ENCODE measurements around the gene LARGE1.

LARGE1 gene

DNA sequence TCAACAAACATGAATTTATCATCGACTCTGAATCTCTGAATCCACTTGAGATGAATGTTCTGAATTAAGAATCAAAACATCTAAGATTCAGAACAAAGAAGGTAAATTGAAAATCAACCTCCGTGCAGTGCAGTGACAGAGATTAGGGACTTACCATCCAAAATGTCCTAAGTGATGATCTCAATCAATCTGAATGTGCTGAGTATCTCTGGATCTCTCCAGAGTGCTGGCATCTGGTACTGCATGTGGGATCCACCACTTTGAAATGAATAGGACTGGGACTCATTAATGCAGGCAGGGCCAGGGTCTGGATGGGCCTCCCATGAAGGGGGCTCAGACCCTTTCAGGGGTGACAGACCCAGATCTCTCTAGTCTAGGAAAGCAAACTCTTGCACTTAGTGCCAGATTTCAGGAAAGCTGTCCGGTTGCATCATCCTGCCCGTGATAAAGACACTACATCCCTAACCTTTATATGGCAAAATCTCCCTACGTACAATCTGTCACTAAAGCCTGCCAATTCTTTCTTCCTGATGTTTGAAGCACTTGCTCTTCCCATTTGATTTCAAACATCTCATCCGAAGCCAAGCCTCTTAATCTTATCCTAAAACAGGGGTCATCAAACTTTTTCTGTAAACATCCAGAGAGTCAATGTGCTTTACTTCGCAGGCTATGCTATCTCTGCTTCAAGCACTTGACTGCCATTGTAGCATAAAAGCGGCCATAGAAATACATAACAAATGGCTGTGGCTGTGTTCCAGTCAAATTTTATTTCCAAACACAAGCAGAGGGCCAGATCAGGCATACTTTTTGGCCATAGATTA is 263.3 kb downstream of the LARGE1 start:
- DNase-seq = peak; percentile 36

DNA sequence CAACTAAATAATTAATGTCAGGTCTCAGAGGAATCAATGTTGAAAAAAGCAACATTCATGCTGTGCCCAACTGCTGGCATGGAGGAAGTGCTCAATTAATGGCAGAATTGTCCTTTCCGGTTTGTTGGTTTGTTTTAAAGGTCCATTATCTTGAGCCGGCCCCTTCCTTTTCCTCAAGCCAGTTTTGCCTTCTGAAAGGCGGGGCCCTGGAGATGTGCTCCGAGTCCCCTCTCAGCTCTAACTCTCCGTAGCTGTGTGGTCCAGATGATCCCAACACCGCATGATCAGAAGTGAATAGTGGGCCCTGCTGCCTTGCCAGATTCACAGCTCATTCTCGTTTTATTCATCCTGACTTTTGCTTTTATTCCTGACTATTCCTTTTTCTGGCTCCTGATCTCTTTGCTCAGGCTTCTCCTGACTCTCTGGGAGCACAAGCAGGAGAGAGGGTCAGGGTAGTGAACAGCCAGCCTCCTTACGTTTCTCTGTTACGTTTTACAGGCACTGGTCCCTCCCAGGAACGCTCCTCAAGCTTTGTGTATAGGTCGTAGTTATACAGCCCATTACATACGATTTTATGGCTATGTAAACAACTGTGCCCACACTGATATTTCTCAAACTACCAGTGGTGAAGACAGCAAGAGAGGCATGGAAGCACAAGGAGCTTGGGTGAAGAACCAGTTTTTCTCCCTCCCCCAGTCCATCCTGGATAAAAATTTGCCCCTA is 265.9 kb downstream of the LARGE1 start:
- DNase-seq = no peak

DNA sequence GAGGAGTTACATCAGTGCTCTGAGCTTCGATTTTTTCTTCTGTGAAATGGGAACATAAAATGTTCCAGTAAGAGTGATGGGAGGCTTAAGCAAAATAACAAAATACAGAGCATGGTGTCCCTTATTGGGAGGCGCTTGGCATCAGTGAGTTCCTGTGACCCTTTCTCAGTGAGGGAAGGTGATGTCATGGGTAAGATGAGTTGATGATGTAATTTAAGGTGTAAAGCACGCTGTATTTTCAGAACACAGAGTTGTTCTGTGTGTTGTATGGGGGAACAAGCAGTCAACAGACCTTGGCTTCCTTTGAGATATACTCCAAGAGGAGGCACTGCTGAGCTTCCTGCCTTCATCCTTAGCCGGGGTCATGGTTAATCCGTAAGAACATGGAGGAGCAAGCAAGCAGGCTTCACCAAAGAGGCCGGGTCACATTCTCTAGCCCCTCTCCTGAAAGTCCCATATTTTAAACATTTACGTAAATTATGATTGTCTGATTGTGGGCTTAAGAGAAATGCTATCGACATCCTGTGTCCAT is 266.7 kb downstream of the LARGE1 start:
- DNase-seq = no peak

DNA sequence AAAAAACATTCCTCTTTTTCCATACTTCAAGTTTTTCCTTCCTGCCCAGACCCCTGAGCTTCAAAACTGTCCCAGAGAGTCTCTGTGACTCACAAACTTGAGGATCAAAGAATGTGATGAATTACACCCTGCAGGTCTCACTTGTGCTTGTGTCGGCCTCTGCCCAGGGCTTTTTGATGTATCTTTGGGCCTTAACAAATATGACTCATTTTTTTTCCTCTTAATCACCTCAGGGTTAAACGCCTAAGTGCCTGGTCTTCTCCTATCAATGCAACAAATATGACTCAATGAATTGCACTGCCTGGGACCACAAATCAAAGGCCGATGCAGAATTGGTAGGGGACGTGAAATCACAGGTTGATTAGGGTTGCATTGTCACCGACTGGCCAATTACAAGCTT is 267.7 kb downstream of the LARGE1 start:
- DNase-seq = peak; percentile 12

DNA sequence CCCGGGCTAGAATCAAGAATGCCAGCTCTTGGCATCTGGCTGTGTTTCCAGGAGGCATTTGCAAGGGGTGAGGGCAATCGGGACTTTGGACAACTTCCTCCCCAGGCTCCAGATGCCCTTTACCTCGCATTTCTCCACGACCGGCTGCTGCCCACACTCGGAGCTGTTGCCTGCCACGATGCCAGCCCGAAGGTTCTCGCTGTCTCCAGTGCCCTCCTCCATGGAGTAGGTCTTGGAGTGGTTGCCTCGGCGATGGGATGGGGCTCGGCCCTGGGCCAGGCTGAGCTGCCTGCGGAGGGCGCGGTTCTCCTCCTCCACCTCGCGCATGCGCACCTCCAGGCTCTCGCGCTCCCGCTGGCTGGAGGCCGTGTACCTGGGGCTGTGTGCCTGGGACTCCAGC is 270.0 kb downstream of the LARGE1 start:
- DNase-seq = no peak

DNA sequence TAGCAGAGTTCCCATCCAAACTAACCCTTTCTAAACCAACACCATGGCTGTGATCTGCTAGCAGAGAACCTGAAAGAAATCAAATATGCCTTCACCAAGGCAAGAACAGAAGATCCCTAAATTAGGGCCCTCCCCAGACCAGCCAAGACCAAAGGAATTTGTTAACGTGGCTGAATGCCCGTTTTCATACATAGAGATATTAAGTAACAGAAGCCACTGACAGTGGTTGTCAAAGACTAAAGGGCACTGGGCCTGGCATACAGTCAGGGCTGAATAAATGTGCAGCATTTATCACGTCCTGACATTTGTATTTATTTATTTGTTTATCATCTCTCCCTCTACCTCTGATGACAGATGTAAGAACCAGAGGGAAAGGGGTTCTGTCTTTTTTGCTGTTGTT is 271.8 kb downstream of the LARGE1 start:
- DNase-seq = no peak

DNA sequence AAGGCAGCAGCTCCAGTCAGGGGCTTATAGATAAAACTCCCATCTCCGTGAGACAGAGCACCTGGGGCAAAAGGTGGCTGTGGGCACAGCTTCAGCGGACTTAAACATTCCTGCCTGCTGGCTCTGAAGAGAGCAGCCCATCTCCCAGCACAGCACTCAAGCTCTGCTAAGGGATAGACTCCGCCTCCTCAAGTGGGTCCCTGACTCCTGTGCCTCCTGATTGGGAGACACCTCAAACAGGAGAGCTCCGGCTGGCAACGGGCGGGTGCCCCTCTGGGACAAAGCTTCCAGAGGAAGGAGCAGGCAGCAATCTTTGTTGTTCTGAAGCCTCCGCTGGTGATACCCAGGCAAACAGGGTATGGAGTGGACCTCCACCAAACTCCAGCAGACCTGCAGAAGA is 279.4 kb downstream of the LARGE1 start:
- DNase-seq = no peak

DNA sequence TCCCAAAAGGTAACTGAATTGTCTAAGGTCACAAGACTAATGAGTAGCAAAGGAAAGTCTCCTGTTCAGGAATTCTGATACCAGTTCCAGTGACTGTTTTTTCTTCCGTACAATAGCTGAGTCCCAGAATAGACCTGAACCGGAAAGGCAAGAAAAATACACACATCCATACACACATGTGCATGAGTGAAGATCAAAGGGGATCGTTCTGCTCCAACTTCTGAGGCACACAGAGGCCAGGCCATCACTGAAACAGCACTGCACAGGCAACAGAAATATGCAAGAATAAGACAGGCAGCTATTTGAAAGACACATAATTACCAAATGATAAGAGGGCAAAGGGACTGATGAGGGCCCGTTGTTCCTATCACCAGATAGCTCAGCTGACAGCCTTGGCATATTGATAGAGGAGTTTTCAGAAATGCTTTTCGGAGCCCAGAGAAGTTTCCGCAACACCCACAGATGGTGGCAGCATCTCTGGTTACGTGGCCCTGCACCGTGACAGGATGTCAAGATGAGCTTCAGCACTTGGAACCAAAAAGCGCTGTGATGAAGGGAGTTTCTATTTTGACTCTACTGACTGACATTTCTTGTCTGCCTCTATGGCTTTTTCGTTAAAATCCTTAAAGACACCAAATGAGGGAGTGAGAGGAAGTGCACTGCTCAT is 280.6 kb downstream of the LARGE1 start:
- no peak for DNase-seq

DNA sequence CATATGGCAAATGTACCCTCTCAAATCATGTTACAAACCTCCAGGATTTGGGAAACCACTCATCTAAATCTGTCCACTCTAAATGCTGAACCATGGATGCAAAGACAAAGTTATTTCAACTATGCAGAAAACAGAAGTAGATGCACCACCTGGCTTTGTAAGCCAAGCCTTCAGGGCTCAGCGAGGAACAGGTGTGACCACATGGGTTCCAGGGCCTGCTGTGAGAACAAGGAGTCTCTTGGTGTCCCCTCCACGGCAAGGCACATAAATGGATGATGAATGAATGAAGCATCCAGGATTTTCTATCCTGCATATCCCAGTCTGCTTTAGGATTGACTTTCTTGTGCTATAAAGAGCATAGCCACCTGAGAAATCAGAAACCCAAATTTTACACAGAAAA is 284.5 kb downstream of the LARGE1 start:
- no peak for DNase-seq

DNA sequence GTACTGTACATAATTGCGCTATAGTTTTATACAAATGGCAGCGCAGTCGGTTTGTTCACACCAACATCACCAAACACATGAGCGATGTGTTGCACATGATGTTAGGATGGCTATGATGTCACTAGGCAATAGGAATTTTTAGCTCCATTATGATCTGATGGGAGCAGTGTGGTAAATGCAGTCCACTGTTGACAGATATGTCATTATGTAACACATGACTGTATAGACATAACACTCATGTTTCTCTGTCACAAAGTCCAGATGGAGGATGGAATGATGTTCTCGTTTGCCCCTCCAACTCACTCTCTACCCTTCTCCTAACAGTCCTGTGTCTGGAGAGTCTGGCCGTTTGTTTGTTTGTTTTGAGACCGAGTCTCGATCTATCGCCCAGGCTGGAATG is 288.5 kb downstream of the LARGE1 start:
- DNase-seq = no peak

DNA sequence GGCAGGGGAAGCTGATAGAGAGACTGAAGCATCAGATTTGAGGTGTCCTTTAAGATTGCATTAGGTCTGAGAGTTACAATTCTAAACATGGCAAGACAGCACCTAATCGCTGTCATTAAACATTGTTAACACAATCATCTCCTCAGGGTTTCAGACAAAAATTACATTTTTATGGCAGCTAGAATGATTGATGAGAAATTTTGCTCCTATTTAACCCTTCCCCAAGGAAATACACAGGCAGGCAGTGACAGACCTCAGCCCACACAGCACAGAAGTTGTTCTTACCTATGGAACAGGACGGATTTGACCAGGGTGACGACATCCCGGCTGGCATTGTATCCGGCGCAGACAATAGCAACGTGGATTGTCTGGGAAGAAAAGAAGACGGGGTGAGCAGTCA is 294.3 kb downstream of the LARGE1 start:
- no peak for DNase-seq

DNA sequence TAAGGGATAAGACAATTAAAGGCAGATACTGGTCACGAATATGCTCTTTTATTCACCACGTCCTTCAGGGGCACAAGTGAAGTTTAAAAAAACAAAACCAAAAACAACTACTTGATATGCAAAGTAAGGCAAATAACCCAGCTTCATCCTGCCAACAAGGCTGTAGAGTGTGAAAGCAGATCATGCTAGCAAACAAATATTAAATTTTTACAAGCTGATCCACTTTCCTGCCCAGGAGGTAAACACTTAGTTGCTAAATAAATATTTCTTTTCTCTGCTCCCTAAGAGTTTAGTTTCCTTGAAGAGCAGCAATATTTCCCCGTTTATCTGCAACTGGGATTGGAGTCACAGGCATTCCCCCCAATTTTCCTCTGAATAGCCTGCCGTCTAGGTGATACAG is 300.2 kb downstream of the LARGE1 start:
- no peak for DNase-seq

DNA sequence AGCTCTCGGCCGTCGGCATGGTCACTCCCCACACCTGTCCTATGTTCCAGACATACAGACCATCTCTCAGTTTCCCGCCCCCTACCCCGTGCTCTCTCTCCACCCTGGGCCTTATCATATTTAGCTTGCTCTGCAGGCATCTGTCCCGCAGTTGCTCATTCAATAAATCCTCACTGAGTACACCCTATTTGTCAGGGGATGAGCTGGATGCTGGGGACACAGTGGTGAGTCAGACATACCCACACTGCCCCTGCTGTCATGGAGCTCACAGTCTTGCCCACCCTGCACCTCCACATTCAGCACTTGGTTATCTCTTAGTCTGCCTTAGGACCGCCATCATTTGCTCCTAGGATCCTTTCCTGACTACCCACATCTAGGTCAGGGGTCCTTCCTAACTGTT is 313.8 kb downstream of the LARGE1 start:
- no peak for DNase-seq

DNA sequence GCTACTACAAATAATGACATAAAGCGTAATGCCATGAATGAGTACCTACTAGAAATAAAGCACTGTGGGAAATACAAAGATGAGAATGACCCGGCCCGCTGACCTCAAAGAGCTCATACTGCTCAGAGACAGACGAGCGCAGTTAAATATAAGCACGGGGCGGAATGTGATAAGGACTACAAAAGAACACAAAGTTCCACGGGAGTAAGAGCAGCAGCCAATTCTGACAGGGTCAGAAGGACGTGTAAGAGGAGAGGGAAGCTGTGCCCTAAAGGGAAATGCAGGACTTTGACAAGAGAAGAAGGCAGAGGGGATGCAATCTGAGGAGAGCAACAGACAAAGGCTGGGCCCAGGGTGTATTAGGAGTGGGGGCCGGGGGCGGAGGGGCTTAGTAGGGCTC is 314.6 kb downstream of the LARGE1 start:
- no peak for DNase-seq

DNA sequence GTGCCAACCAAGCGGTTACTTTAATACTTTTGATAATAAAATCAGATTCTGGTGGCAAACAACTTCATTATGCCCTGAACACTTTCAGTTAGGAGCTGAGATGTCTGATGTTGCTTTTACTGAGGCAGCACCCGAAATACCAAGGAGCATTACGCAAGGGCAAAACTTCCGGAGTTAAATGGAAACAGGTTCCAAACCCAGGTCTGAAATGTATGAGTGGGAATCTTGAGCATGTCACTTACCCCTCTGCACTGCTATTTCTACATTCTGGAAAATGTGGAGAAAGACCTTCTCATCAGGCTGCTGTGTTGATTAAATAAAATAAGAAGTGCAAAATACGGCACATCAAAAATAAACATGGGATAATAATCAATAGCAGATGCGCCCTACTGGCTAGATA is 315.1 kb downstream of the LARGE1 start:
- peak; percentile 35 for DNase-seq

DNA sequence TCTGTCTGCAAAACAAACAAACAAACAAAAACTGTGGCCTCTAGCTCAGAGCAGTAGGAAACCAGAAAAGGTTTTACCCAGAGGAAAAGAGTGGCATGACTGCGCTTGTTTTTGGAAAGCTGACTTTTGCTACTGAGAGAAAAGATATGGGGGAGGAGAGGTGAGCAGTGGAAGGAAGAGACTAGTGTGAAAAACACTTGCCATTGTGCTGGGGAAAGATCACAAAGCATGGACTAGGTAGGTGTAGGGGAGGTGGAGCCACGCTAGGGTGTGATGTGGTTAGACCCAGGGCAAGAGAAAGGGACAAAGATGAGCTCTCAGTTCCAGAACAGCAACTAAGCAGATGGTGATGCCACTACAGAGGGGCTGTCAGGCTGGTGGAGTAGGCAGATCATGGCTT is 319.2 kb downstream of the LARGE1 start:
- DNase-seq = no peak

DNA sequence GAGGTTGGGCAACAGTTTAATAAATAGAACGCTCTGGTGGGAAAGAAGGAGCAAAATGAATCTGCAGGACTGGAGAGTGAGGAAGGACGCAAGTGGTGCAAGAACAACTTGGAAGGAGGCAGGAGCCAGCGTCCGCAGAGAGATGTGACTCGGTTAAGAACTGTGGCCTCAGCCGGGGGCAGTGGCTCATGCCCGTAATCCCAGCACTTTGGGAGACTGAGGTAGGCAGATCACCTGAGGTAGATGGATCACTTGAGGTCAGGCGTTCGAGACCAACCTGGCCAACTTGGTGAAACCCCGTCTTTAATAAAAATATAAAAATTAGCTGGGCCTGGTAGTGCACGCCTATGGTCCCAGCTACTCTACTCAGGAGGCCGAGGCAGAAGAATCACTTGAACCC is 319.7 kb downstream of the LARGE1 start:
- no peak for DNase-seq

DNA sequence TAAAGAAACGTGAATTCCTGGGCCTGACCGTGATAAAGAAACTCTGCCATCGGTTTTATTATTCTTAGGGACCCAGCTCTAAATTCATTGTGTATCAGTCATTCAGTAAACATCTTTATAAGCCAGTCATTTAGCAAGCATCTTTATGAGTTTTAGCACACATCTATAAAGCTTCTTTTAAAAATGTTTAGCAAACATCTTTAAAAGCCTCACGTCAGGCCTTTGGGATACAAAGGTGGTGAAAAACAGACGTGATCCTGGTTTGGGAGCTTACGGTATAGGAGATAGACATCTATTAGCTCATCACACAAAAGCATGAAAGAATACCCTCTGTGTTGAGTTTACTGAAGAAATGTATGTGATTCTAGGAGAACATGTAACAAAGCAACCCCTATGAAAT is 320.2 kb downstream of the LARGE1 start:
- no peak for DNase-seq

DNA sequence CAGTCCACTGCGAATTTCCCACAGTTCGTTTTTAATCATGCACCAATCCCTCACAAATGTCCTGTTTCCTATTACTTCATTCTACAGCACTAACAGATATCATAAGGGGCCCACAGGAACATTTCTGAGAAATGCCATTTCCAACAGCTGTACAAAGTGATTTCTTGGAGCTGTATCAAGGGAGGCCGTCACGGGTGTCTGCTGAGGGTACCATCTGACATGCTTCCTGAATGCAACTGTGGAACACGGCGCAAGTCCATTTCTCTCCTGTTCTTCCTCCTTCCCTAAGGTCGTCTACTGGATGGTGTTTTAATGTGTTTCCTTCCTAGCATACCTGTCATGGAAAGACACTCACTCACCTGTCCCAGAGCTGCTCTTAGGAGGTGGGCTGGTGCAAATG is 320.7 kb downstream of the LARGE1 start:
- DNase-seq = no peak

DNA sequence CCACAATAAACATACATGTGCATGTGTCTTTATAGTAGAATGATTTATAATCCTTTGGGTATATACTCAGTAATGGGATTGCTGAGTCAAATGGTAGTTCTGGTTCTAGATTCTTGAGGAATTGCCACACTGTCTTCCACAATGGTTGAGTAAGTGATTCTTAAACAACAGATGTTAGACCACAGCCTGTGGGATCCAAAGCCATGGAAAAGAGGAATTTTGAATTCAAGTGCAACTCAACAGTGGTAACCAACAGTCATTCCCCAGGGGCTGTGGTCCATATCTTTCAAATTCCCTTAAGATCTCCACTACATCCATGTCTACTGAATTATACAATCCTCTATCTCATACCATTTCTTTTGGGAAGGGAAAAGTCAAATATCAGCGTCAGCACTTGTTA is 321.5 kb downstream of the LARGE1 start:
- DNase-seq = no peak

DNA sequence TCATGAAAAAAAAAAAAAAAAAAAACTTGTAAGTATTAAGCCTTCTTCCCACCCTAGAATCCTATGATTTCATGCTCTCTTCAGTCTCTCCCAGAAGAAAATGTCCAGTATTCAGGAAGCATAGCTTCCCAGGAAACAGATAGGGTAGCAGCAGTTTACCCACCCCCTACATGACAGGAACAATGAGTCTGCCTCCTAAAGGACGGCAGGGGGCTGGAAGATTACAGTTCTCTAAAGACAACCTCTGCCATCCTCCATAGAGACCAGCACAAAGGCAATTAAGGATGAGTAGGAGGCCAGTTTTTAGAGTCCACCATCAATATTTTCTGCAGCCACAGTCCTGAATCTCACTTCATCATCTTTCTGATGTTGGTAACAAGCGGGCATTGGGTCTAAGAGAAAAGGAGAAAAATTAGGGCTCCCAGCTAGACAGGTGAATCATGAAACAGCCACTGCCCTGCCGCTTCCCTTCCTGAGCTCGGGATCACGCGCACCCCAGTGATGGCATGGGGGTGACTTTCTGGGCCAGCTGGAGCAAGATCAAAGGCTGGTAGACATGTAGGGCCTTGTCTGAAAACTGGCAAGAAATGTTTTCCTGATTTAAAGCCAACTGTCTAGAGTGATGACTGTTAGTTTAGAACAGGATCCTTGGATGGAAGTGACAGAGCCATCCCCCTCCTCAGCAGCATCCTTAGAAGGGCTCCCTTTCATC is 322.8 kb downstream of the LARGE1 start:
- DNase-seq = no peak

DNA sequence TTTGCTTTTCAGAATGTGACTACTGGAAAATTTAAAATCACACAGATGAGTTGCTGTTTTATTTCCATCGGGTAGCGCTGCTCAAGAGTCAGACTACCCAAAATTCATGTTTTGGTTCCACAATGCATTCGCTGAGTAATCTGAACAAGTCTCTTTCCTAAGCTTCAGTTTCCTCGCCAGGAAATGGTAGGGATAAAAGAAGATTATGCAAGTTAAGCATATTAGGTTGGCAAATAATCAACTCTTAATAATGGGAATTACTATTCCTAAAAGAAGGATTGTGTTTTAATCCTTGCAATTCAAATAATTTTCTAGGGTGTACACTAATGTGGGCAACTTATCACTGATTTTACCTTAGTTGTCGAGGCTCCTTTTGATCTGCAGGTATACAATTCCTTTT is 326.5 kb downstream of the LARGE1 start:
- no peak for DNase-seq

DNA sequence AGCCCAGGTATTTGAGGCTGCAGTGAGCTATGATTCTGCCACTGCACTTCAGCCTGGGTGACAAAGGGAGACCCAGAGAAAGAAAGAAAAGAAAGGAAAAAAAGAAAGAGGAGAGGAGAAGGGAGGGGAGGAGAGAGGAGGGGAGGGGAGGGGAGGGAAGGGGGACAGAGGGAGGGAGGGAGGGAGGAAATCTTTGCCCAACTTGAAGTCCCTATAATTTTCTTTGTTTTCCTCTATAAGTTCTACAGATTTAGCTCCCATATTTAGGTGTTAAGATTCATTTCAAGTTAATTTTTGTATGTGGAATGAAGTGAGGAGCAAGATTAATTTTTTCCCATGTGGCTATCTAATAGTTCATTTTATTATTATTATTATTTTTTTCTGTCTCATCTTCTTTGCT is 328.3 kb downstream of the LARGE1 start:
- no peak for DNase-seq

Measured in fibroblast of skin of back (primary cell).